ENCODE measurements around the gene FAM107B.
"Not testable (repeated sequence)": the region's sequence is repeated elsewhere in the genome, so short reads cannot be mapped to it uniquely, and the experiment has no call there.

Gene FAM107B

GRCh38 chr10:14688189-14688588, 86.5 kb downstream of the FAM107B start:
- DNase-seq: not testable (repeated sequence)

GRCh38 chr10:14687340-14687739, 87.4 kb downstream of the FAM107B start:
- no peak for DNase-seq

GRCh38 chr10:14686356-14686755, 88.3 kb downstream of the FAM107B start:
- no peak for DNase-seq

- no peak for DNase-seq
Observed at GRCh38 chr10:14684354-14684753, 90.3 kb downstream of the FAM107B start.

- no peak for DNase-seq
Observed at GRCh38 chr10:14683256-14683655, 91.4 kb downstream of the FAM107B start.

- no peak for DNase-seq
Observed at GRCh38 chr10:14681802-14682201, 92.9 kb downstream of the FAM107B start.

- DNase-seq: no peak
Observed at GRCh38 chr10:14681305-14681704, 93.4 kb downstream of the FAM107B start.

GRCh38 chr10:14678637-14679036, 96.1 kb downstream of the FAM107B start:
- no peak for DNase-seq

GRCh38 chr10:14676732-14677131, 98.0 kb downstream of the FAM107B start:
- no peak for DNase-seq

GRCh38 chr10:14674376-14675050, 100.2 kb downstream of the FAM107B start:
- DNase-seq: no peak

- DNase-seq: no peak
Observed at GRCh38 chr10:14673189-14673861, 101.4 kb downstream of the FAM107B start.

GRCh38 chr10:14671386-14671831, 103.3 kb downstream of the FAM107B start:
- DNase-seq: no peak

GRCh38 chr10:14670551-14671240, 104.0 kb downstream of the FAM107B start:
- DNase-seq: no peak

- no peak for DNase-seq
Observed at GRCh38 chr10:14669576-14669975, 105.1 kb downstream of the FAM107B start.

GRCh38 chr10:14667781-14668180, 106.9 kb downstream of the FAM107B start:
- DNase-seq: no peak

GRCh38 chr10:14667280-14667679, 107.4 kb downstream of the FAM107B start:
- no peak for DNase-seq

- no peak for DNase-seq
Observed at GRCh38 chr10:14665865-14666857, 108.5 kb downstream of the FAM107B start.

GRCh38 chr10:14665304-14665703, 109.4 kb downstream of the FAM107B start:
- DNase-seq: no peak

- DNase-seq: no peak
Observed at GRCh38 chr10:14664345-14664744, 110.4 kb downstream of the FAM107B start.

- no peak for DNase-seq
Observed at GRCh38 chr10:14661818-14662217, 112.9 kb downstream of the FAM107B start.

GRCh38 chr10:14660831-14661230, 113.9 kb downstream of the FAM107B start:
- no peak for DNase-seq

GRCh38 chr10:14659626-14660196, 115.0 kb downstream of the FAM107B start:
- DNase-seq: no peak
